HG02763 (cell line): ENCODE results near the gene ADA.

Source experiments
- ATAC-seq: cut with Tn5 transposase; IDR thresholded peaks from one replicate; pipeline ENCODE4 v1.9.1; 2021; ENCODE audit warnings: mild to moderate bottlenecking, moderate library complexity; ENCODE audit not compliant: unreplicated experiment

ADA gene

GRCh38 chr20:44583157-44583556, 68.3 kb downstream of the ADA start:
- ATAC-seq, result no peak

GRCh38 chr20:44582311-44583025, 69.0 kb downstream of the ADA start, which contains the start of gene PKIG:
TSS of gene PKIG (plus strand) at chr20:44582579. CDS start at chr20:44614557, 31,978 bp downstream.
- no peak for ATAC-seq

GRCh38 chr20:44581515-44581914, 70.0 kb downstream of the ADA start:
- no peak for ATAC-seq

- no peak for ATAC-seq
Measured at GRCh38 chr20:44580581-44581268, 70.8 kb downstream of the ADA start.

GRCh38 chr20:44579313-44580081, 72.0 kb downstream of the ADA start:
- ATAC-seq, result no peak

GRCh38 chr20:44576297-44576696, 75.2 kb downstream of the ADA start:
- no peak for ATAC-seq

GRCh38 chr20:44574372-44574771, 77.1 kb downstream of the ADA start:
- ATAC-seq, result no peak

GRCh38 chr20:44573501-44573869, 78.0 kb downstream of the ADA start:
- ATAC-seq, result no peak

GRCh38 chr20:44572551-44573500, 78.7 kb downstream of the ADA start:
- ATAC-seq, result no peak

GRCh38 chr20:44571362-44571988, 80.0 kb downstream of the ADA start:
- no peak for ATAC-seq

GRCh38 chr20:44570367-44570766, 81.1 kb downstream of the ADA start:
- ATAC-seq, result no peak
